Stimulated activated CD8-positive, alpha-beta memory T cell treated with anti-CD3 and anti-CD28 coated beads, Interleukin-7, amount 100 ng/mL, for 48 hours (primary cell): ENCODE data around the gene RGS10.

ENCODE experiments used
- DNase-seq, 2 donors: peaks; one replicate each; pipeline ENCODE4 v3.0.0-alpha.2; 2020; ENCODE audit warnings: low read depth in 1 of 2; ENCODE audit errors: extremely low read depth in 1 of 2

Gene RGS10

GRCh38 chr10:119498889-119499676, 43.4 kb downstream of the RGS10 start:
- DNase-seq = no peak

DNA sequence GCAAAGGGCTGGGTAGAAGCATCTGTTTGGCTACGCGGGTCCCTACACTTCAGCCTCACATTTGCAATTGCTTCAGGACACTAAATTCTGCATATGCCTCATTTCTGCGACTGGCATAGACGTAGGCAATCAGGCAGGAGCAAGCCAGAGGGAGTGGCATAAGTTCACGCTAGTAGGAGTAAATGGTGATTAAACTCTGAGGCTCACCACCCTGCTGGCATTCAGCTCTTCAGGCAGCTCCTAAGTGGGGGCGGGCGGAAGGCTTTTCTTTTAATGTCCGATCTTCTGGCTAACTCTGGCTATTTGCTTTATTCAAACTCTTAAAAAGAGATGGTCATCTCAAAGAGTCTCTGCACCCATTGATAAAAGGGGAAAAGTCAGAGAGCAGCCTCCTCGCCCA, 45.3 kb downstream of the RGS10 start:
- no peak for DNase-seq

GRCh38 chr10:119496273-119496672, 46.2 kb downstream of the RGS10 start:
- peak; percentile 52 to 79 for DNase-seq

GRCh38 chr10:119495545-119495944, 47.0 kb downstream of the RGS10 start:
- DNase-seq = no peak

DNA sequence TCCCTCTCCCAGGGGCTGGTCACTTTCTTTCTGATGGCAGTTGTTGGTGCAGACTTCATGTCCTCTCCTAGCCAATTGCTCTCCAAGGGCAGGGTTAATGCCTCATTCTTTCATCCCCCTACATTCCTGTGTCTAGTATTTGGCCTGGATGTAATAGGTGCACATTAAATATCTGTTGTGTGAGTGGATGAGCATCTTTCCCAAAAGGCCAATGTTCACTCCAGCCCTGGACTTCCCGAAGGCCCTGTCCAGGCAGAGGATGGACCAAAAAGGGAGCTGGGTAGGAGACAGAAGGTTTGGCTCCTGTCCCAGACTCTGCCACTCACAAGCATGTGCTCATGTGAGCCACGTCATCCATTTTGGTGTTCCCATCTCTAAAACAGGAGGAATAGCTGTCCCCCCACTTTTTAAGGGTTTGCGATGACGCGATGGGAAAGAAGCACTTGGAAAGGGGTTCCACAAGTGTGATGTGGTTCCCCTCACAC, 47.5 kb downstream of the RGS10 start:
- DNase-seq = no peak

DNA sequence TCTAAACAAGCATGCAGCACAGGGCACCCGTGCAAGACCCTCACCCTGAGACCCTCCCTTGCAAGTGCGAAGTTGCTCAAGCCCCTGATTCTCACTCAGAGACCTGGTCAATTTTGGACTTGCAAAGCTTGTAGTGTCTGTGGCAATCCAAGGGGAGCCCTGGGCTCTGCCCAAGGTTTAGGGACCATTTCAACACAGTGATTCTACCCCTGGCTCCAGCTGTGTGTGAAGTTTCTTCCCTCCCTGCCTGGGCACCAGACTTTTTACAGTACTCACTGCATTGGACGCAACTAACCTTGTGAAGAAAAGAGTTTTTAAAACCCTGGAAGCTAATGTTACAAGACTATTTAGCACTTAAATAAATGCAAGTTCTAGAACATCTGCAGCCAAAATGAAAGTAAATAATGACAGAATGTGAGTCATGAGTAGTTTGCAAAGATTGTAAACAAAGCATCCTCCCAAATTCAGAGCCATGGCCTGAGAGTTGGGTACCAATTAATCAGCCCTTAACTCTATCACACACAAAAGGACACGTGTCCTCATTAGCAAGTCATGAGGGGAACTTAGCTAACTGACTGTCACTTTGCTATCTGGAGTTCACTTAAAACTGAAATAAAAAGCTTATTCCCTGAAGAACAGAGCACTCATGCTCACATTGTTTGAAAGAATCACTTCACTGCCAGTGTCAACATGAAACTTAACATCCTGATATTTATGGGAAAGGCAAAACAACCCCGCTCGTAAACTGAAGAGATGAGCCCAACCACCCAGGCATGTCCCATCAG, 48.1 kb downstream of the RGS10 start:
- no peak for DNase-seq

DNA sequence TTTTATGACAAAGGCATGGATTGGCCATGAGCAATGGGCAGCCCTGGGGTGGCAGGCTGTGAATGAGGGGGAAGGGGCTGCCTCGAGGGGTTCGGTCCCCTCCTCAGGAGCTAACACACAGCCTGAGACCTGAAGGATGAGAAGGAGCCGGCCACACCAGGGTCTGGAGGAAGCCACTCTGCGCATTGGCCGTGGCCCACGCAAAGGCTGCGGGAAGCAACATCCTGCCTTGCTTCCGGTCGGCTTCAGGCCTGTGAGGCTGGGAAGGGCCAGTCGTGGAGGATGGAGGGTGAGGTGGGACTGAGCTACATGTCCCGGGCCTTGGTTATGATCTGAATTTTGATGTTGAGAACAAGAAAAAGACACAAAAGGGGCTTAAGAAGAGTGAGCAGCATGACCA, 49.4 kb downstream of the RGS10 start:
- DNase-seq = no peak

DNA sequence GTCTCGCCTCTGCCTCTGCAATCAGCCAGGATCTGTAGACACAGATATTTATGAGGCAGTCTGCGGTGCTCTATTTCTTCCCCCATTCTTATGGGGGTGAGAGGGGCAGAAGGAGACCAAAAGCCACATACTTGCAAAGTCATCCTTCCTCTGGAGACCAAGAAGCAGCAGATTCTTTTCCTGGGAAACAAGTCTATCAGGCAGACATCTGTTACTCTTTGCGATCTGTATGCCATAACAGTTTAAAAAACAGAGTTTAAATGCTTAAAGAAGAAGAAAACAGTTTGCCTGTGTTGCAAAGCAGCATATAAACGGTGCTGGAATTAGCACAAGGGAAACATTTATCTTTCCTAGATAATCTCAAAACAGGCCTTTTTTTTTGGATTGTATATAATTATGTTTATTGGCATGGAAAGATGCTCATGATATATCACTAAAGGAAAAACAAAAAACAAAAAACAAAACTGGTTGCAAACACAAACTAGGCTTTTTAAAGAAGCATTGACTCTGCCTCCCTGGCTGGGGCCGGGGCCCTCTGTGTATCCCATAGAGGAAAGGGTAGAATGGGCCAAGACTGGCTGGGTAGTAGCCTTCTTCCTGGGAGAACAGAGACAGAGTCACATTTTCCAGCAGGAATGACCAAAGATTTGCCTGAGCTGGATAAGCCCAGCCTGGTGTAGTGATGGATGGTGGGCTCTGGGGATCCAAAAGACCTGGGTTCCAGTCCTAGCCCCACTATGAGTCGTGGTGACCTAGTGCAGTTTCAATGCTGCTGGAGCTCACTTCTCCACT, 50.4 kb downstream of the RGS10 start:
- DNase-seq = no peak

- DNase-seq = no peak
Measured at GRCh38 chr10:119489991-119490326, 52.6 kb downstream of the RGS10 start.

- DNase-seq = no peak
Measured at GRCh38 chr10:119488675-119489074, 53.8 kb downstream of the RGS10 start.

DNA sequence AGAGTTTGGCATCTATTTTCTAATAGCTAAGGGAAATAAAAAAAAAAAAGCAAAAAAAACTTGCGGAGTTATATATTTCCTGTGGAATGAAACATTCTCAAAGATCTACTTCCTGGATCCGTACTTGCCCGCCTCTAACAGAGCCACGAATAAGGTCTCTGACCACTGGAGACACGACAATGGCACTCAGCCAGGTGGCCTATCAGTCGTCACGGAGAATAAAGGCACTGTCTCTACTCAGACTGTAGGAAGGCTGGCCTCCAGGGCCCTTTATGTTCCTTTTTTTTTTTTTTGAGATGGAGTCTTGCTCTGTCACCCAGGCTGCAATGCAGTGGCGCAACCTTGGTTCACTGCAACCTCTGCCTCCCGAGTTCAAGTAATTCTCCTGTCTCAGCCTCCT, 58.7 kb downstream of the RGS10 start:
- no peak for DNase-seq

- DNase-seq = no peak
Measured at GRCh38 chr10:119483001-119483400, 59.5 kb downstream of the RGS10 start.

- DNase-seq = no peak
Measured at GRCh38 chr10:119481781-119482426, 60.6 kb downstream of the RGS10 start.

GRCh38 chr10:119480667-119481066, 61.9 kb downstream of the RGS10 start:
- no peak for DNase-seq

GRCh38 chr10:119479532-119479931, 63.0 kb downstream of the RGS10 start:
- no peak for DNase-seq

- DNase-seq = no peak
Measured at GRCh38 chr10:119478811-119479341, 63.6 kb downstream of the RGS10 start.

DNA sequence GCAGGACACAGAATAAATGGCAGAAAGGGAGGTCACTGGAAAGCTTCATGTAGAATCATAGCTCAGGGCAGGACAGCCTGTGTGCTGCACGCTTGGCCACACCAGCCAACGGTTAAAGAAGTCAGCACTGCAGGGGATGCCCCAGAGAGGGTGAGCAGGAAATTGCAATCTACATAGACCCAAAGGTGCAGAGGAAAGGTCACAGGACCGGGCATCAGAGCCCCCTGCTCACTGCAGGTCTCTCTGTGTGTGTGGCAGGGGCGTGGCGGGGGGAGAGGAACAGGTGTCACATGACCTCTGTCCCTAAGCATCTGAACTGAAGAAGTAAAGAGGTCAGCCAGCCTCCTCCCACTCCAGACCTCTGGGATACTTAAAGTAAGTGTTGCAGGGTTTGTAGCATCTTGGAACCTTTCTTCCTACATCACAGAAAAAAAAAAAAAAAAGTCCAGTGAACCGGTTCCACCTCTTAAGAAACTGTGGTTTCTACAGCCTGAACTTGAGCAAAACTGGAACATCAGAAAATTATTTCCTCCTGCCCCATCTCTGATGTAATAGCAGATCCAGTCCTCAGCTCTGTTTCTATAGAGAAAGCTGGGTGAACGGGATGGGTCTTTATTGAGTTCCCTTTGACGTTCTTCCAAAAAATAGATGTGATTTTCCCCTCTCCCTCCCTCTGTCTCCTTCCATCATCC, 64.3 kb downstream of the RGS10 start:
- no peak for DNase-seq

- DNase-seq = no peak
Measured at GRCh38 chr10:119477444-119477843, 65.1 kb downstream of the RGS10 start.

DNA sequence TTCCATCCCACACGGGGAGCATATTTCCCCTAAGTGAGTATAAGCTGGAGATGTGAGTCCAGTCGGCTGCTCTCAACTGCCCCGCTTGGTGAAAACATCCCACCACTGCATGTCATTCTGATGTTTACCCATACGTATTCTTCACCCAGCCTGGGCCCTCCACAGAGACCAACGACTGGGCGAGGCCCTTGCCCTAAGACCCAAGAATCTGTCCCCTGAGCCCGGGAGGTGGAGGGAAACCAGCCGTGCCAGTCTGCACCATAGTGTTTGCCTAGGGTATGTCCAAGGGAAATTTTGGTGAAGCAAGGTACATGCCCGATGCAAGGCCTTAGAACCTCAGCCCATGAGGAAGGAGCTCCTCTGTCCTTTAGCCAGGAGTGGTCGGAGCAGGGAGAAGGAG, 67.9 kb downstream of the RGS10 start:
- no peak for DNase-seq

DNA sequence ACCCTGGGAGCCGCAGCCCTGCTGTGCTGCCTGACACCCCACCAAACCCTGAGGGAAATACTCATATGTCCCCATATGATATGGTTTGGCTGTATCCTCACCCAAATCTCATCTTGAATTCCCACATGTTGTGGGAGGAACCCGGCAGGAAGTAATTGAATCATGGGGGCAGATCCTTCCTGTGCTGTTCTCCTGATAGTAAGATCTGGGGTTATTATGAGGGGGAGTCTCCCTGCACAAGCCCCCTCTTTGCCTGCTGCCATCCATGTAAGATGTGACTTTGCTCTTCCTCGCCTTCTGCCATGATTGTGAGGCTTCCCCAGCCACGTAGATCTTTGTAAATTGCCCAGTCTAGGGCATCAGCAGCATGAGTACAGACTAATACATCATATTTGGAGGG, 68.7 kb downstream of the RGS10 start:
- no peak for DNase-seq
